ENCODE measurements around the gene RAE1. TPM values are rescaled to one million over a fixed set of nuclear protein-coding genes. Genes with fewer than 3 reads are reported as not detected.

The RAE1 gene
- total and polyA plus RNA-seq, 2 experiments from 2014 or later: 35.4 to 43.3 TPM

DNA sequence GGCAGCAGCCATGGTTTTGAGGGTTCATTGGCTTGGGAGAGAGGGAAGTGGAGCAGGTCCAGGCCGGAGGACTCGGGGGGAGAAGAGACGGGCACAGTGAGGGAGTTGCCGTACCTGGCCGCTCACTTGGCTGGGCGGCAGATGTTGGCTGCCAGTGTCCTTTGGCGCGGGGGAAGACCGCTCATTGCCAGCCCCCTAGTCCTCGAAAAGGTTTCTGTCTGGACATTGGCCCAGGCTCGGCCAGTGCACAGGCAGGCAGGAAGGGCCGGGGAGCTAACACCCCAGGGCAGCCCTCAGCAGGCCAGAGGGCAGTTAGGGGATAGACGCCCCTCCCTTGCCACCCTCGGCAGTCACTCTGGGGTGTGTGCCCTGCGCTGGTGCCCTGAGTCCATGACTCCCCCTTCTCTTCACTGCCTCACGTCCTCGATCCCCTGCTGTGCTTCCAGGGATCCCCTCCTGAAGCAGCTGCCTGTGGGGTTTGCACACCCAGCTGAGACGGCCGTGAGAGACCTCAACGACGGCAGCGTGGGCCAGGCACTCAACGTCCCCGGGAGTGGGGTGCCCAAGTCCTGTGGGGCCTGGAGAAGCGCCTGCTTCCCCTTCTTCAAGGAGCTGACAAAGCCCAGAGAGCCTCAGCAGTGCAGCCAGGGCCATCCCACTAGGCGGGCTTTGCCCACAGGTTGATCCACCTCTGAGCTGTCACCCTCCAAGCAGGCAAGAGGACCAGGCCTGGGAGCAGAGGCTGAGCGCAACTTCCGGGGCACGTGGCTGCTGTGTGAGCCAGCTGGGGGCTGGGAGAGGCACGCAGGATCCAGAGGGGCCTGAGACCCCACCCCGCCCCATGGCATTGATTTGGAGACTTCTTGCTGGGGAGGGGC lies 60.6 kb downstream of the RAE1 start:
- H3K4me1 Mint-ChIP-seq: no peaks in the 10 kb centered on the region
- no peak overlapping the region for H3K4me3 Mint-ChIP-seq
- peaks cover 20% of the 10 kb centered on the region; the same call in 2 of the 3 replicates for H3K36me3 Mint-ChIP-seq (ENCODE audit: low read depth)
- Histone ChIP-seq H3K27me3 (ENCODE audit: insufficient read depth) (no peaks in the 10 kb centered on the region), H3K4me1 (ENCODE audit: insufficient read depth) (no peaks in the 10 kb centered on the region), H3K27ac (ENCODE audit: low read depth) (no peak overlapping the region), H3K4me2 (no peak overlapping the region), H3K9me2 (ENCODE audit: insufficient read depth) (no peaks in the 10 kb centered on the region), H3K4me3 (no peak overlapping the region), H3F3A (replicated peaks; ENCODE audit: low read depth) (no peaks in the 10 kb centered on the region), H3K36me3 (ENCODE audit: insufficient read depth) (peaks cover 10% of the 10 kb centered on the region; the same call in 1 of the 2 replicates), H4K20me1 (replicated peaks; ENCODE audit: insufficient read depth) (peaks cover 2% of the 10 kb centered on the region; the same call in 1 of the 2 replicates), H2AFZ (no peak overlapping the region), H3K79me2 (replicated peaks; ENCODE audit: insufficient read depth) (no peaks in the 10 kb centered on the region)
- ATAC-seq (no peak; the same call in 2 of the 3 replicates), DNase-seq (ENCODE audit: low spot score) (no peak)
- H3K9me3 Mint-ChIP-seq: no peaks in the 10 kb centered on the region
- no peak overlapping the region for H3K27ac Mint-ChIP-seq
- no peak for TF ChIP-seq NANOG (IDR thresholded peaks at IDR 0.05; ENCODE audit: borderline replicate concordance)
- no peak for TF ChIP-seq STAT1 (IDR thresholded peaks at IDR 0.05; ENCODE audit: unreplicated experiment)
- TF ChIP-seq, protein P1, sequence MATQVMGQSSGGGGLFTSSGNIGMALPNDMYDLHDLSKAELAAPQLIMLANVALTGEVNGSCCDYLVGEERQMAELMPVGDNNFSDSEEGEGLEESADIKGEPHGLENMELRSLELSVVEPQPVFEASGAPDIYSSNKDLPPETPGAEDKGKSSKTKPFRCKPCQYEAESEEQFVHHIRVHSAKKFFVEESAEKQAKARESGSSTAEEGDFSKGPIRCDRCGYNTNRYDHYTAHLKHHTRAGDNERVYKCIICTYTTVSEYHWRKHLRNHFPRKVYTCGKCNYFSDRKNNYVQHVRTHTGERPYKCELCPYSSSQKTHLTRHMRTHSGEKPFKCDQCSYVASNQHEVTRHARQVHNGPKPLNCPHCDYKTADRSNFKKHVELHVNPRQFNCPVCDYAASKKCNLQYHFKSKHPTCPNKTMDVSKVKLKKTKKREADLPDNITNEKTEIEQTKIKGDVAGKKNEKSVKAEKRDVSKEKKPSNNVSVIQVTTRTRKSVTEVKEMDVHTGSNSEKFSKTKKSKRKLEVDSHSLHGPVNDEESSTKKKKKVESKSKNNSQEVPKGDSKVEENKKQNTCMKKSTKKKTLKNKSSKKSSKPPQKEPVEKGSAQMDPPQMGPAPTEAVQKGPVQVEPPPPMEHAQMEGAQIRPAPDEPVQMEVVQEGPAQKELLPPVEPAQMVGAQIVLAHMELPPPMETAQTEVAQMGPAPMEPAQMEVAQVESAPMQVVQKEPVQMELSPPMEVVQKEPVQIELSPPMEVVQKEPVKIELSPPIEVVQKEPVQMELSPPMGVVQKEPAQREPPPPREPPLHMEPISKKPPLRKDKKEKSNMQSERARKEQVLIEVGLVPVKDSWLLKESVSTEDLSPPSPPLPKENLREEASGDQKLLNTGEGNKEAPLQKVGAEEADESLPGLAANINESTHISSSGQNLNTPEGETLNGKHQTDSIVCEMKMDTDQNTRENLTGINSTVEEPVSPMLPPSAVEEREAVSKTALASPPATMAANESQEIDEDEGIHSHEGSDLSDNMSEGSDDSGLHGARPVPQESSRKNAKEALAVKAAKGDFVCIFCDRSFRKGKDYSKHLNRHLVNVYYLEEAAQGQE (IDR thresholded peaks at IDR 0.05; ENCODE audit: unreplicated experiment): no peak
- no peak for TF ChIP-seq EZH2phosphoT487 (IDR thresholded peaks at IDR 0.05; ENCODE audit: unreplicated experiment)
- no peak for TF ChIP-seq ZNF114 (CRISPR knock-in tag; IDR thresholded peaks at IDR 0.05)
- TF ChIP-seq EZH2 (IDR thresholded peaks at IDR 0.05; ENCODE audit: low read depth, unreplicated experiment): no peak
- TF ChIP-seq, protein P2, sequence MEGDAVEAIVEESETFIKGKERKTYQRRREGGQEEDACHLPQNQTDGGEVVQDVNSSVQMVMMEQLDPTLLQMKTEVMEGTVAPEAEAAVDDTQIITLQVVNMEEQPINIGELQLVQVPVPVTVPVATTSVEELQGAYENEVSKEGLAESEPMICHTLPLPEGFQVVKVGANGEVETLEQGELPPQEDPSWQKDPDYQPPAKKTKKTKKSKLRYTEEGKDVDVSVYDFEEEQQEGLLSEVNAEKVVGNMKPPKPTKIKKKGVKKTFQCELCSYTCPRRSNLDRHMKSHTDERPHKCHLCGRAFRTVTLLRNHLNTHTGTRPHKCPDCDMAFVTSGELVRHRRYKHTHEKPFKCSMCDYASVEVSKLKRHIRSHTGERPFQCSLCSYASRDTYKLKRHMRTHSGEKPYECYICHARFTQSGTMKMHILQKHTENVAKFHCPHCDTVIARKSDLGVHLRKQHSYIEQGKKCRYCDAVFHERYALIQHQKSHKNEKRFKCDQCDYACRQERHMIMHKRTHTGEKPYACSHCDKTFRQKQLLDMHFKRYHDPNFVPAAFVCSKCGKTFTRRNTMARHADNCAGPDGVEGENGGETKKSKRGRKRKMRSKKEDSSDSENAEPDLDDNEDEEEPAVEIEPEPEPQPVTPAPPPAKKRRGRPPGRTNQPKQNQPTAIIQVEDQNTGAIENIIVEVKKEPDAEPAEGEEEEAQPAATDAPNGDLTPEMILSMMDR (conservative IDR thresholded peaks at IDR 0.05; ENCODE audit: low read depth in 2 of 2): no peak
- TF ChIP-seq, protein P3, sequence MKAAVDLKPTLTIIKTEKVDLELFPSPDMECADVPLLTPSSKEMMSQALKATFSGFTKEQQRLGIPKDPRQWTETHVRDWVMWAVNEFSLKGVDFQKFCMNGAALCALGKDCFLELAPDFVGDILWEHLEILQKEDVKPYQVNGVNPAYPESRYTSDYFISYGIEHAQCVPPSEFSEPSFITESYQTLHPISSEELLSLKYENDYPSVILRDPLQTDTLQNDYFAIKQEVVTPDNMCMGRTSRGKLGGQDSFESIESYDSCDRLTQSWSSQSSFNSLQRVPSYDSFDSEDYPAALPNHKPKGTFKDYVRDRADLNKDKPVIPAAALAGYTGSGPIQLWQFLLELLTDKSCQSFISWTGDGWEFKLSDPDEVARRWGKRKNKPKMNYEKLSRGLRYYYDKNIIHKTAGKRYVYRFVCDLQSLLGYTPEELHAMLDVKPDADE (IDR thresholded peaks at IDR 0.05): no peak
- TF ChIP-seq, protein P4, sequence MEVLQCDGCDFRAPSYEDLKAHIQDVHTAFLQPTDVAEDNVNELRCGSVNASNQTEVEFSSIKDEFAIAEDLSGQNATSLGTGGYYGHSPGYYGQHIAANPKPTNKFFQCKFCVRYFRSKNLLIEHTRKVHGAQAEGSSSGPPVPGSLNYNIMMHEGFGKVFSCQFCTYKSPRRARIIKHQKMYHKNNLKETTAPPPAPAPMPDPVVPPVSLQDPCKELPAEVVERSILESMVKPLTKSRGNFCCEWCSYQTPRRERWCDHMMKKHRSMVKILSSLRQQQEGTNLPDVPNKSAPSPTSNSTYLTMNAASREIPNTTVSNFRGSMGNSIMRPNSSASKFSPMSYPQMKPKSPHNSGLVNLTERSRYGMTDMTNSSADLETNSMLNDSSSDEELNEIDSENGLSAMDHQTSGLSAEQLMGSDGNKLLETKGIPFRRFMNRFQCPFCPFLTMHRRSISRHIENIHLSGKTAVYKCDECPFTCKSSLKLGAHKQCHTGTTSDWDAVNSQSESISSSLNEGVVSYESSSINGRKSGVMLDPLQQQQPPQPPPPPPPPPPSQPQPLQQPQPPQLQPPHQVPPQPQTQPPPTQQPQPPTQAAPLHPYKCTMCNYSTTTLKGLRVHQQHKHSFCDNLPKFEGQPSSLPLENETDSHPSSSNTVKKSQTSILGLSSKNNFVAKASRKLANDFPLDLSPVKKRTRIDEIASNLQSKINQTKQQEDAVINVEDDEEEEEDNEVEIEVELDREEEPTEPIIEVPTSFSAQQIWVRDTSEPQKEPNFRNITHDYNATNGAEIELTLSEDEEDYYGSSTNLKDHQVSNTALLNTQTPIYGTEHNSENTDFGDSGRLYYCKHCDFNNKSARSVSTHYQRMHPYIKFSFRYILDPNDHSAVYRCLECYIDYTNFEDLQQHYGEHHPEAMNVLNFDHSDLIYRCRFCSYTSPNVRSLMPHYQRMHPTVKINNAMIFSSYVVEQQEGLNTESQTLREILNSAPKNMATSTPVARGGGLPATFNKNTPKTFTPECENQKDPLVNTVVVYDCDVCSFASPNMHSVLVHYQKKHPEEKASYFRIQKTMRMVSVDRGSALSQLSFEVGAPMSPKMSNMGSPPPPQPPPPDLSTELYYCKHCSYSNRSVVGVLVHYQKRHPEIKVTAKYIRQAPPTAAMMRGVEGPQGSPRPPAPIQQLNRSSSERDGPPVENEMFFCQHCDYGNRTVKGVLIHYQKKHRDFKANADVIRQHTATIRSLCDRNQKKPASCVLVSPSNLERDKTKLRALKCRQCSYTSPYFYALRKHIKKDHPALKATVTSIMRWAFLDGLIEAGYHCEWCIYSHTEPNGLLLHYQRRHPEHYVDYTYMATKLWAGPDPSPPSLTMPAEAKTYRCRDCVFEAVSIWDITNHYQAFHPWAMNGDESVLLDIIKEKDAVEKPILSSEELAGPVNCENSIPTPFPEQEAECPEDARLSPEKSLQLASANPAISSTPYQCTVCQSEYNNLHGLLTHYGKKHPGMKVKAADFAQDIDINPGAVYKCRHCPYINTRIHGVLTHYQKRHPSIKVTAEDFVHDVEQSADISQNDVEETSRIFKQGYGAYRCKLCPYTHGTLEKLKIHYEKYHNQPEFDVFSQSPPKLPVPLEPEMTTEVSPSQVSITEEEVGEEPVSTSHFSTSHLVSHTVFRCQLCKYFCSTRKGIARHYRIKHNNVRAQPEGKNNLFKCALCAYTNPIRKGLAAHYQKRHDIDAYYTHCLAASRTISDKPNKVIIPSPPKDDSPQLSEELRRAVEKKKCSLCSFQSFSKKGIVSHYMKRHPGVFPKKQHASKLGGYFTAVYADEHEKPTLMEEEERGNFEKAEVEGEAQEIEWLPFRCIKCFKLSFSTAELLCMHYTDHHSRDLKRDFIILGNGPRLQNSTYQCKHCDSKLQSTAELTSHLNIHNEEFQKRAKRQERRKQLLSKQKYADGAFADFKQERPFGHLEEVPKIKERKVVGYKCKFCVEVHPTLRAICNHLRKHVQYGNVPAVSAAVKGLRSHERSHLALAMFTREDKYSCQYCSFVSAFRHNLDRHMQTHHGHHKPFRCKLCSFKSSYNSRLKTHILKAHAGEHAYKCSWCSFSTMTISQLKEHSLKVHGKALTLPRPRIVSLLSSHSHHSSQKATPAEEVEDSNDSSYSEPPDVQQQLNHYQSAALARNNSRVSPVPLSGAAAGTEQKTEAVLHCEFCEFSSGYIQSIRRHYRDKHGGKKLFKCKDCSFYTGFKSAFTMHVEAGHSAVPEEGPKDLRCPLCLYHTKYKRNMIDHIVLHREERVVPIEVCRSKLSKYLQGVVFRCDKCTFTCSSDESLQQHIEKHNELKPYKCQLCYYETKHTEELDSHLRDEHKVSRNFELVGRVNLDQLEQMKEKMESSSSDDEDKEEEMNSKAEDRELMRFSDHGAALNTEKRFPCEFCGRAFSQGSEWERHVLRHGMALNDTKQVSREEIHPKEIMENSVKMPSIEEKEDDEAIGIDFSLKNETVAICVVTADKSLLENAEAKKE (CRISPR knock-in tag; IDR thresholded peaks at IDR 0.05): no peak
- no peak for TF ChIP-seq CREB1 (CRISPR knock-in tag; IDR thresholded peaks at IDR 0.05; ENCODE audit: low read depth)
- TF ChIP-seq ZNF331 (CRISPR knock-in tag; IDR thresholded peaks at IDR 0.05; ENCODE audit: low read depth): no peak
- TF ChIP-seq POLR2AphosphoS5 (IDR thresholded peaks at IDR 0.05; ENCODE audit: low read depth): no peak
- TF ChIP-seq JUNB (IDR thresholded peaks at IDR 0.05; ENCODE audit: unreplicated experiment): no peak
- H3K27me3 Mint-ChIP-seq (ENCODE audit: insufficient read depth, low read depth, poor library complexity): peaks cover 8% of the 10 kb centered on the region
